Glutamatergic neuron (in vitro differentiated cells): ENCODE results near the gene PMS1. TPM values are rescaled to one million over a fixed set of nuclear protein-coding genes. Genes with fewer than 3 reads are reported as not detected.
A peak's percentile ranks its signal among the peaks of the same experiment; 100 is the strongest.

Experiments
- DNase-seq: peaks from one replicate; pipeline ENCODE4 v3.0.0; 2022
- H3K27ac Mint-ChIP-seq: one replicate; pipeline ENCODE4 v1.8.0; 2020; ENCODE audit warnings: mild to moderate bottlenecking, mixed read lengths, inconsistent platforms; ENCODE audit not compliant: unreplicated experiment
- H3K27me3 Mint-ChIP-seq: one replicate; pipeline ENCODE4 v1.8.0; 2020; ENCODE audit warnings: mild to moderate bottlenecking, moderate library complexity, mixed read lengths, inconsistent platforms; ENCODE audit not compliant: unreplicated experiment
- H3K36me3 Mint-ChIP-seq: one replicate; pipeline ENCODE4 v1.8.0; 2020; ENCODE audit warnings: mild to moderate bottlenecking, mixed read lengths, inconsistent platforms; ENCODE audit not compliant: unreplicated experiment
- H3K4me1 Mint-ChIP-seq: one replicate; pipeline ENCODE4 v1.8.0; 2020; ENCODE audit warnings: mild to moderate bottlenecking, low read depth, mixed read lengths, inconsistent platforms; ENCODE audit not compliant: unreplicated experiment
- H3K4me3 Mint-ChIP-seq: one replicate; pipeline ENCODE4 v1.8.0; 2020; ENCODE audit warnings: mild to moderate bottlenecking, mixed read lengths, inconsistent platforms; ENCODE audit not compliant: unreplicated experiment
- H3K9me3 Mint-ChIP-seq: one replicate; pipeline ENCODE4 v1.8.0; 2020; ENCODE audit warnings: mild to moderate bottlenecking, moderate library complexity, mixed read lengths, inconsistent platforms; ENCODE audit not compliant: unreplicated experiment
- total RNA-seq: library from RNA; stranded (reverse); fragmentation: NEBNext Ultra II Directional; extraction: Animal tissue kit (Norgen Biotek cat#: 25700); gene quantifications from one replicate; pipeline ENCODE4 v1.2.1, GENCODE V29; 2021; ENCODE audit not compliant: unreplicated experiment
- TF ChIP-seq, protein P1 (sequence below): fragments of 200-600 bp; sonication (generic); IDR thresholded peaks from one replicate; pipeline ENCODE4 v1.5.0; 2021; ENCODE audit not compliant: partially characterized antibody, unreplicated experiment

Gene PMS1
- total RNA-seq, 1 donor from 2014 or later = 45.0 TPM

DNA sequence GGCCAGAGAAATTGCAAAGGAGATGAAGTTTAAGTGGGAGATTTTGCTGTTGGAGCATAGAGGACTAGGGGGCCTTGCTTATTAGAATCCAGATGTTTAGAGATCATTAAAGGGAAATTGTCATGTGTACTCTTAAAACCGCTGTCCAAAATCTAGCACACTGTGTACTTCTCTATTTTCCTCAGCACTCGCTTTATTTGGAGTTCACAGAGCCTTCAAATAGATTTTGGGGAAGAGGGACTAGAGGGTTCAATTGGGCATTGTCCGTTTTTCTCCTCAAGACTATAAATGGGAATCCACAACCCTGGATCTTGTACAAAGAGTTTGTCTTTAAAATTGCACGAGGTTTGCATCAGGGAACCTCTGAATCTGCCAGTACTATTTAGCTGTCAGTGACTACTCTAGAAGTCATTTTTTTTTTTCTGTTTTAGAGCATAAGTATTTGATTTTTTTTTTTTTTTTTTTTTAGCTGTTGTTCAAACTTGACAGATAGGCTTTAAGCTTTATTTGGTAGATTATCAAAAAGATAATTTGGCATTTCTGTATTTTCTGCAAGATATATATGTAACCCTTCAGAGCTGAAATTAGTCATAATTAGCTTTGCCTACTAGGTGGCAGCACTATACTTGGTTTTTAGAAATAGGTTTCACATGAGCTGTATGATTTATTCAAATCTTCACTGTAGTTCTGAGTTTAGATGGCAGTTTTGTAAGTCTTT, 14.2 kb downstream of the PMS1 start:
- TF ChIP-seq, protein P1, sequence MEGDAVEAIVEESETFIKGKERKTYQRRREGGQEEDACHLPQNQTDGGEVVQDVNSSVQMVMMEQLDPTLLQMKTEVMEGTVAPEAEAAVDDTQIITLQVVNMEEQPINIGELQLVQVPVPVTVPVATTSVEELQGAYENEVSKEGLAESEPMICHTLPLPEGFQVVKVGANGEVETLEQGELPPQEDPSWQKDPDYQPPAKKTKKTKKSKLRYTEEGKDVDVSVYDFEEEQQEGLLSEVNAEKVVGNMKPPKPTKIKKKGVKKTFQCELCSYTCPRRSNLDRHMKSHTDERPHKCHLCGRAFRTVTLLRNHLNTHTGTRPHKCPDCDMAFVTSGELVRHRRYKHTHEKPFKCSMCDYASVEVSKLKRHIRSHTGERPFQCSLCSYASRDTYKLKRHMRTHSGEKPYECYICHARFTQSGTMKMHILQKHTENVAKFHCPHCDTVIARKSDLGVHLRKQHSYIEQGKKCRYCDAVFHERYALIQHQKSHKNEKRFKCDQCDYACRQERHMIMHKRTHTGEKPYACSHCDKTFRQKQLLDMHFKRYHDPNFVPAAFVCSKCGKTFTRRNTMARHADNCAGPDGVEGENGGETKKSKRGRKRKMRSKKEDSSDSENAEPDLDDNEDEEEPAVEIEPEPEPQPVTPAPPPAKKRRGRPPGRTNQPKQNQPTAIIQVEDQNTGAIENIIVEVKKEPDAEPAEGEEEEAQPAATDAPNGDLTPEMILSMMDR = no peak
- DNase-seq = no peak
- Mint-ChIP-seq H3K27me3 (no peaks in the 10 kb centered on the region), H3K36me3 (no peaks in the 10 kb centered on the region), H3K27ac (no peak overlapping the region), H3K9me3 (no peaks in the 10 kb centered on the region), H3K4me3 (no peak overlapping the region), H3K4me1 (no peaks in the 10 kb centered on the region)

DNA sequence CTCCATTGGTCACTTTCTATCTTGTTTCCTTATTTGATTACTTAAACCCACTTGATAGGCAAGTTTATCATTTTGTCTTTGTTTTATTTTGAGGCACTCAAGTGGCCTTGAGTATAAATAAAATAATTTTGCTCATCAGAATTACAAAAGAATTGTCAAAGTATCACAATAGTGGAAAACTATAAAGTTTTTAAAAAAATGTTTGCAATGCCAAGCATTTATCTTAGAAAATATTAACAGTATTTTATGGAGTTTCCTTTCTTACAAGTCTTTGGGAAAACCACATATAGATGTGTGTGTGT, 14.7 kb downstream of the PMS1 start:
- no peak for DNase-seq
- Mint-ChIP-seq H3K36me3 (no peaks in the 10 kb centered on the region), H3K4me3 (no peak overlapping the region), H3K27ac (no peak overlapping the region), H3K4me1 (no peaks in the 10 kb centered on the region), H3K27me3 (no peaks in the 10 kb centered on the region), H3K9me3 (no peaks in the 10 kb centered on the region)
- TF ChIP-seq, protein P1 = no peak

DNA sequence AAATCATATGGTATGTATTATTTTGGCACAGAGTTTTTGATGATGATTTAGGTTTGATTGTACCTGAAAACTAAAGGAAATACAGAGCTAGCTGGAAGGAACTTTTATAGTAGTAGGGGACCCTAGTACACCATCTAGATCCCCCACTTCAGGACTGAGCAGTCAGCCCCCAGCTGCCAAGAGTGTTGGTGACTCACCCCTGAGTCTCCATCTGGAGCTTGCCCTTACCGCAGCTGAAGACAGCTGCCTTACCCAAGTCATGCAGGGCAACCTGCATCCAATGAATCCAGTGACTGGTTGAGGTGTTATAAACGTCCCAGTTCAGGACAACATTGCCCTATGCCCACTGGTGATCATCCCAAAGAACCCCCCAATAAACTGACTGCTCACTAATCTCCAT, 15.3 kb downstream of the PMS1 start:
- H3K27ac Mint-ChIP-seq = peak overlapping the region; percentile 4
- no peaks in the 10 kb centered on the region for H3K36me3 Mint-ChIP-seq
- H3K4me3 Mint-ChIP-seq = no peak overlapping the region
- H3K4me1 Mint-ChIP-seq = no peaks in the 10 kb centered on the region
- TF ChIP-seq, protein P1 = no peak
- no peaks in the 10 kb centered on the region for H3K27me3 Mint-ChIP-seq
- H3K9me3 Mint-ChIP-seq = no peaks in the 10 kb centered on the region
- no peak for DNase-seq

DNA sequence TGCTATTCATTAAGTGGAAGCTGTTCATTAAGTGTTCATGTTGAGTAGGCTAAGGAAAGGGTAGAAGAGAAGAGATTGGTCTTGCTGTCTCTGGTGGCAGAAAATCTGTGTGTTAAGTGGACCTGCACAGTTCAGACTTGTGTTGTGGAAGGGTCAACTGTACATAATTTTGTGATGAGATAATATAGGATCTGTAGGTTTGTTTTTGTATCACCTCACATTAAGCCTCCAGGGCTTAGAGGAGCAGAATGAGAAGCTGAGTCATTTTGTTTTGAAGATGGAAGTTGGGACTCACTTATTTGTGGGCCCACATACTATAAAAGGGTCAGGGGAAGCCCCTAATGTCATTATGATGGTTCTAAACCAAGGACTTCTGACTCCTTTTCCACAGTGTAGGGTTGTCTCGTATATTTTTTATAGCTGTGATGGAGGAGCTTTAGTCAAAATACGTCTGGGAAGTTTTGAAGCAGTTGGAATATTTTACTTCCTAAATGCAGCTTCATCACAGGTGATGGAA, 18.2 kb downstream of the PMS1 start:
- TF ChIP-seq, protein P1 = no peak
- no peak for DNase-seq
- no peaks in the 10 kb centered on the region for H3K36me3 Mint-ChIP-seq
- H3K9me3 Mint-ChIP-seq = no peaks in the 10 kb centered on the region
- H3K4me3 Mint-ChIP-seq = no peak overlapping the region
- H3K27ac Mint-ChIP-seq = no peak overlapping the region
- H3K4me1 Mint-ChIP-seq = no peaks in the 10 kb centered on the region
- H3K27me3 Mint-ChIP-seq = no peaks in the 10 kb centered on the region

DNA sequence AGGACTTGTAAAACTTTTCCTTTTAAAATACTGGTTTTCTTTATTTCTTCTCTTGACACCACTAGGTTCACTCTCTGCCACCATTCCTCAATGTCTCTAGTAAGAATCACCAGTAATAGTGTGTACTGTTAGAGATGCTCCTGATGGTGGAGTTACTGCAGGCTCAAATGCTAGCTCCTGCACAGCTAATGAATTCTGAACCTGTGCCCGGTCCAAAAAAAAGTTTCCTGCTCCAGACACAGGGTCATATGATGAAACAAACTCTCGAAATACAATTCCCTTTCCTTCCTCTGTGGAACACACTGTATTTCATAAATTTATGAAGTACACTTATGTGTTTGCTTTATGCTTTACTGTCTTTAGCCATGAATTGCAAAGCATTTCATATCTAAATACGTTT, 19.2 kb downstream of the PMS1 start:
- no peak overlapping the region for H3K4me3 Mint-ChIP-seq
- no peaks in the 10 kb centered on the region for H3K27me3 Mint-ChIP-seq
- no peaks in the 10 kb centered on the region for H3K4me1 Mint-ChIP-seq
- no peak overlapping the region for H3K27ac Mint-ChIP-seq
- TF ChIP-seq, protein P1 = no peak
- no peak for DNase-seq
- H3K36me3 Mint-ChIP-seq = no peaks in the 10 kb centered on the region
- no peaks in the 10 kb centered on the region for H3K9me3 Mint-ChIP-seq
